B cell (primary cell): ENCODE data around the gene DCP2. TPM values are rescaled to one million over a fixed set of nuclear protein-coding genes. Genes with fewer than 3 reads are reported as not detected.

Experiments used
- ATAC-seq: fragments of 200-7000 bp; cut with Tn5 transposase; one replicate; pipeline ENCODE4 v1.10.0; 2021; ENCODE audit warnings: low read depth, mild to moderate bottlenecking, moderate number of reproducible peaks, moderate library complexity
- CTCF ChIA-PET: fragments of 350-600 bp; sonication (Branson Sonifier 250); formaldehyde crosslinking; loops from one replicate; lab custom pipeline; 2021; ENCODE audit warnings: antibody characterized with exemption, inconsistent platforms; lab: Charles Lee
- POLR2A ChIA-PET: fragments of 350-600 bp; sonication (Branson Sonifier 250); formaldehyde crosslinking; loops from one replicate; lab custom pipeline; 2021; ENCODE audit warnings: antibody characterized with exemption; lab: Charles Lee
- DNase-seq: peaks from one replicate; pipeline ENCODE4 v3.0.0; 2013
- H2AFZ ChIP-seq: 2 replicates; pipeline ENCODE4 v1.6.1; 2012; ENCODE audit warnings: mild to moderate bottlenecking, low read depth, low read length; ENCODE audit not compliant: insufficient read depth, poor library complexity, severe bottlenecking
- H3K27ac ChIP-seq, 2 donors: 1 replicate in 1 of 2; 2 replicates in 1 of 2; pipeline ENCODE4 v1.5.1; 2012 to 2013; ENCODE audit warnings: low read length in 2 of 2, mild to moderate bottlenecking in 2 of 2, moderate library complexity in 1 of 2
- H3K27me3 ChIP-seq, 4 experiments: fragments of 200-600 bp in 1 of 4; sonication (generic) in 1 of 4; replicated peaks in 1 of 4; 1 replicate in 2 of 4; 2 replicates in 2 of 4; pipeline versions ENCODE4 v1.6.1 to v1.7.0; 2013 to 2016; ENCODE audit warnings: low read length in 3 of 4, mild to moderate bottlenecking in 2 of 4, mixed read lengths in 1 of 4, moderate library complexity in 1 of 4; ENCODE audit not compliant: insufficient read depth in 4 of 4, control insufficient read depth in 3 of 4; ENCODE audit errors: control extremely low read depth in 1 of 4
- H3K36me3 ChIP-seq, 2 experiments: replicated peaks in 1 of 2; 1 replicate in 1 of 2; 2 replicates in 1 of 2; pipeline versions ENCODE4 v1.6.1 to v1.7.1; 2013; ENCODE audit warnings: low read length in 1 of 2; ENCODE audit not compliant: insufficient read depth in 2 of 2, control insufficient read depth in 1 of 2; ENCODE audit errors: control extremely low read depth in 1 of 2, extremely low read depth in 1 of 2
- H3K4me1 ChIP-seq, 2 donors: fragments of 200-600 bp in 1 of 2; sonication (generic) in 1 of 2; 1 replicate in 1 of 2; 2 replicates in 1 of 2; pipeline versions ENCODE4 v1.5.1 to v1.6.1; 2013 to 2017; ENCODE audit warnings: low read length in 2 of 2; ENCODE audit not compliant: control insufficient read depth in 2 of 2, insufficient read depth in 2 of 2
- H3K4me2 ChIP-seq: replicated peaks from 2 replicates; pipeline ENCODE3; 2012; ENCODE audit warnings: mild to moderate bottlenecking, low read depth, low read length; ENCODE audit not compliant: poor library complexity, severe bottlenecking
- H3K4me3 ChIP-seq, 5 experiments: fragments of 200-600 bp in 1 of 5; sonication (generic) in 1 of 5; 1 replicate in 3 of 5; 2 replicates in 2 of 5; pipeline versions ENCODE4 v1.5.1 to v1.7.0; 2011 to 2016; ENCODE audit warnings: low read length in 4 of 5, mild to moderate bottlenecking in 4 of 5, low read depth in 2 of 5, control low read depth in 1 of 5, moderate library complexity in 1 of 5; ENCODE audit not compliant: insufficient read depth in 1 of 5; ENCODE audit errors: control extremely low read depth in 1 of 5, extremely low read depth in 1 of 5
- H3K79me2 ChIP-seq: fragments of 200-600 bp; sonication (generic); one replicate; pipeline ENCODE4 v1.6.0; 2016; ENCODE audit warnings: low read length; ENCODE audit not compliant: control insufficient read depth, insufficient read depth
- H3K9ac ChIP-seq: fragments of 200-600 bp; sonication (generic); 2 replicates; pipeline ENCODE4 v1.6.1; 2017; ENCODE audit warnings: mild to moderate bottlenecking, low read length, moderate library complexity
- H3K9me3 ChIP-seq, 3 donors: one replicate each; pipeline versions ENCODE4 v1.6.1 to v1.7.1; 2013; ENCODE audit warnings: low read length in 2 of 3; ENCODE audit not compliant: control insufficient read depth in 2 of 3, insufficient read depth in 1 of 3; ENCODE audit errors: control extremely low read depth in 1 of 3
- H4K20me1 ChIP-seq: 2 replicates; pipeline ENCODE4 v1.6.0; 2012; ENCODE audit warnings: mild to moderate bottlenecking, low read length; ENCODE audit not compliant: insufficient read depth, control insufficient read depth, poor library complexity, severe bottlenecking
- H3K27ac Mint-ChIP-seq: one replicate; pipeline ENCODE4 v1.8.0; 2021; ENCODE audit warnings: mixed read lengths
- H3K27me3 Mint-ChIP-seq: one replicate; pipeline ENCODE4 v1.8.0; 2021; ENCODE audit warnings: mixed read lengths
- H3K4me1 Mint-ChIP-seq: one replicate; pipeline ENCODE4 v1.8.0; 2021; ENCODE audit warnings: mixed read lengths
- H3K4me3 Mint-ChIP-seq: one replicate; pipeline ENCODE4 v1.8.0; 2021; ENCODE audit warnings: mixed read lengths
- H3K9me3 Mint-ChIP-seq: one replicate; pipeline ENCODE4 v1.8.0; 2022; ENCODE audit warnings: mixed read lengths; ENCODE audit not compliant: insufficient read depth
- CTCF ChIP-seq: fragments of 200-600 bp; IDR thresholded peaks from one replicate; pipeline ENCODE4 v1.8.0; 2022; ENCODE audit warnings: antibody characterized with exemption, mild to moderate bottlenecking
- EZH2 ChIP-seq: IDR thresholded peaks from 2 replicates; pipeline ENCODE4 v1.6.1; 2012; ENCODE audit warnings: borderline replicate concordance, low read depth, mild to moderate bottlenecking, moderate library complexity, low read length; ENCODE audit not compliant: insufficient read depth, poor library complexity, severe bottlenecking
- WGBS: methylation state at CpG from one replicate; pipeline ENCODE4 v1.1.5; 2013; ENCODE audit warnings: missing lambda C conversion rate; ENCODE audit not compliant: insufficient coverage; 5-methylcytosine and 5-hydroxymethylcytosine counted together
- intact Hi-C: fragments of 100-400 bp; cut with micrococcal nuclease; formaldehyde crosslinking; loops from one replicate; pipeline ENCODE4 v1.10.0; 2022
- polyA plus RNA-seq: library from polyadenylated mRNA; depleted of rRNA; stranded (reverse); fragments of >200 nt; gene quantifications from 2 replicates; pipeline ENCODE4 v1.2.3, GENCODE V29; 2012
- total RNA-seq, 2 donors: library from RNA; stranded (reverse); fragments of 120-200 nt in 1 of 2; gene quantifications; 1 replicate in 1 of 2; 2 replicates in 1 of 2; pipeline versions ENCODE4 v1.2.3 to v1.2.4, GENCODE V29; 2013 to 2022

Gene DCP2
- total and polyA plus RNA-seq, 2 donors (not counting 1 experiment from before 2014, with no cell fraction given): 17.9 to 73.1 TPM

- H3K27me3 ChIP-seq: no peaks in the 10 kb centered on the region
- no peaks in the 10 kb centered on the region for H4K20me1 ChIP-seq
- no peaks in the 10 kb centered on the region for H3K79me2 ChIP-seq
- H3K4me2 ChIP-seq: no peak overlapping the region
- Mint-ChIP-seq H3K4me1 (peaks cover 53% of the 10 kb centered on the region), H3K9me3 (peaks cover 2% of the 10 kb centered on the region), H3K4me3 (no peak overlapping the region), H3K27ac (peak overlapping the region; percentile 4), H3K27me3 (no peaks in the 10 kb centered on the region)
- peaks cover 54 to 56% of the 10 kb centered on the region in 2 donors for H3K4me1 ChIP-seq
- H3K9ac ChIP-seq: no peak overlapping the region
- peaks cover 0 to 1% (median 0%) of the 10 kb centered on the region in 3 donors for H3K9me3 ChIP-seq
- ChIA-PET CTCF (interaction anchor here (1.0 to 1.2 kb wide), 2 partner anchors 9 kb away, joined by 3 read pairs; no protein-coding TSS in a partner anchor), POLR2A (interaction anchor here (0.5 to 1.0 kb wide), 2 partner anchors 12 to 35 kb away, joined by 3 to 4 read pairs; no protein-coding TSS in a partner anchor)
- H2AFZ ChIP-seq: no peak overlapping the region
- H3K4me3 ChIP-seq: no peak overlapping the region
- no peak overlapping the region for H3K27ac ChIP-seq
- TF ChIP-seq EZH2 (no peak), CTCF (no peak)
- no peaks in the 10 kb centered on the region for H3K36me3 ChIP-seq
- intact Hi-C loops: no loop called here
- ATAC-seq: no peak
- no CpG with 5 or more reads among the region's 2 CpGs for WGBS
- no peak for DNase-seq
These were observed 45.1 kb upstream of the DCP2 start for GRCh38 chr5:112931473-112931872.

DNA sequence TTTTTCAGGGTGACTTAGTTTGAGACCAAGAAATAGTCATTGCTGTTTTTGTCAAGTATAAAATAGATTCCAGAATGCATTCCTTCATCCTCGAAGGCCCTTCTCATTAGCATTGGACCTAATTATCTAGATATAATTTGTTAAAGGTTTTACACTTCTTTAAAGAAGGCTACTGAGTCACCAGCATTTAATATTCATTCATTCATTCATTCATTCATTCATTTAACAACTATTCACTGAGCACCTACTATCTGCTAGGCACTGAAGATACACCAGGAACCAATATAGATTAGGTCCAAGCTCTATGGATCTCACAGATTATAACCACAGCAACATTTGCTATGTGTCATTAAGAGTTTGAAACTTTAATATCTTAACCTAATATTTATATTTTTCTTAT lies 43.5 kb upstream of the DCP2 start:
- Mint-ChIP-seq H3K27ac (no peak overlapping the region), H3K4me3 (no peak overlapping the region), H3K9me3 (peaks cover 2% of the 10 kb centered on the region), H3K27me3 (no peaks in the 10 kb centered on the region), H3K4me1 (peaks cover 39% of the 10 kb centered on the region)
- H3K4me3 ChIP-seq: no peak overlapping the region
- TF ChIP-seq CTCF: no peak
- TF ChIP-seq EZH2: no peak
- no peak for ATAC-seq
- H2AFZ ChIP-seq: no peak overlapping the region
- DNase-seq: no peak
- peaks cover 0 to 1% (median 0%) of the 10 kb centered on the region in 3 donors for H3K9me3 ChIP-seq
- H3K9ac ChIP-seq: no peak overlapping the region
- H4K20me1 ChIP-seq: no peaks in the 10 kb centered on the region
- H3K27me3 ChIP-seq: no peaks in the 10 kb centered on the region
- ChIA-PET CTCF (interaction anchor here (1.0 kb wide), 1 partner anchor 35 kb away, joined by 3 read pairs; no protein-coding TSS in a partner anchor), POLR2A (no interaction called here)
- H3K27ac ChIP-seq: no peak overlapping the region
- intact Hi-C loops: no loop called here
- no CpG with 5 or more reads among the region's 1 CpG for WGBS
- no peaks in the 10 kb centered on the region for H3K79me2 ChIP-seq
- H3K4me2 ChIP-seq: no peak overlapping the region
- peaks cover 38 to 39% of the 10 kb centered on the region in 2 donors for H3K4me1 ChIP-seq
- H3K36me3 ChIP-seq: no peaks in the 10 kb centered on the region
